CD4-positive, alpha-beta T cell treated with Interleukin-15 for 1 hour (primary cell): ENCODE results near the gene FAM72A.
A peak's percentile ranks its signal among the peaks of the same experiment; 100 is the strongest.
"Not testable (repeated sequence)": the region's sequence is repeated elsewhere in the genome, so short reads cannot be mapped to it uniquely, and the experiment has no call there.

Experiments used
- DNase-seq: peaks from one replicate; pipeline ENCODE4 v3.0.0-alpha.2; 2020

FAM72A gene

GRCh38 chr1:206215600-206216392 is 13.2 kb upstream of the FAM72A start:
- not testable (repeated sequence) for DNase-seq

GRCh38 chr1:206210802-206211201 is 8.2 kb upstream of the FAM72A start:
- not testable (repeated sequence) for DNase-seq

- not testable (repeated sequence) for DNase-seq
Measured at GRCh38 chr1:206205569-206205968, 2.9 kb upstream of the FAM72A start.

GRCh38 chr1:206204871-206205270 is 2.2 kb upstream of the FAM72A start:
- DNase-seq: not testable (repeated sequence)

- DNase-seq: not testable (repeated sequence)
Measured at GRCh38 chr1:206204159-206204511, 1.5 kb upstream of the FAM72A start.

GRCh38 chr1:206203364-206204158 is 922 bp upstream of the FAM72A start, which contains the start of gene SRGAP2:
SRGAP2 (plus strand) TSS chr1:206203541; CDS start chr1:206205971, 2,430 bp downstream.
- DNase-seq: peak; percentile 58

- not testable (repeated sequence) for DNase-seq
Measured at GRCh38 chr1:206196748-206197424, 5.8 kb downstream of the FAM72A start.

- not testable (repeated sequence) for DNase-seq
Measured at GRCh38 chr1:206195182-206195581, 7.5 kb downstream of the FAM72A start.

- not testable (repeated sequence) for DNase-seq
Measured at GRCh38 chr1:206186826-206187225, 15.8 kb downstream of the FAM72A start.

- not testable (repeated sequence) for DNase-seq
Measured at GRCh38 chr1:206185778-206186177, 16.9 kb downstream of the FAM72A start.

GRCh38 chr1:206183788-206184187 is 18.9 kb downstream of the FAM72A start:
- DNase-seq: not testable (repeated sequence)

- DNase-seq: not testable (repeated sequence)
Measured at GRCh38 chr1:206182368-206183317, 20.0 kb downstream of the FAM72A start.

- not testable (repeated sequence) for DNase-seq
Measured at GRCh38 chr1:206179666-206180065, 23.0 kb downstream of the FAM72A start.

GRCh38 chr1:206178061-206178989 is 24.3 kb downstream of the FAM72A start:
- peak; percentile 17 for DNase-seq

- not testable (repeated sequence) for DNase-seq
Measured at GRCh38 chr1:206176114-206176502, 26.5 kb downstream of the FAM72A start.

- DNase-seq: not testable (repeated sequence)
Measured at GRCh38 chr1:206175459-206176113, 27.1 kb downstream of the FAM72A start.

- not testable (repeated sequence) for DNase-seq
Measured at GRCh38 chr1:206174182-206174868, 28.3 kb downstream of the FAM72A start.

- not testable (repeated sequence) for DNase-seq
Measured at GRCh38 chr1:206173110-206173719, 29.4 kb downstream of the FAM72A start.

GRCh38 chr1:206169794-206170193 is 32.8 kb downstream of the FAM72A start:
- DNase-seq: not testable (repeated sequence)
